ENCODE data around the gene NT5C3A.

GRCh38 chr7:33053721-33054120 lies 8.9 kb downstream of the NT5C3A start:
- no peak for TF ChIP-seq ZNF331 (CRISPR knock-in tag; IDR thresholded peaks at IDR 0.05; ENCODE audit: low read depth)
- no peak for TF ChIP-seq EZH2phosphoT487 (IDR thresholded peaks at IDR 0.05; ENCODE audit: unreplicated experiment)
- TF ChIP-seq, protein P1, sequence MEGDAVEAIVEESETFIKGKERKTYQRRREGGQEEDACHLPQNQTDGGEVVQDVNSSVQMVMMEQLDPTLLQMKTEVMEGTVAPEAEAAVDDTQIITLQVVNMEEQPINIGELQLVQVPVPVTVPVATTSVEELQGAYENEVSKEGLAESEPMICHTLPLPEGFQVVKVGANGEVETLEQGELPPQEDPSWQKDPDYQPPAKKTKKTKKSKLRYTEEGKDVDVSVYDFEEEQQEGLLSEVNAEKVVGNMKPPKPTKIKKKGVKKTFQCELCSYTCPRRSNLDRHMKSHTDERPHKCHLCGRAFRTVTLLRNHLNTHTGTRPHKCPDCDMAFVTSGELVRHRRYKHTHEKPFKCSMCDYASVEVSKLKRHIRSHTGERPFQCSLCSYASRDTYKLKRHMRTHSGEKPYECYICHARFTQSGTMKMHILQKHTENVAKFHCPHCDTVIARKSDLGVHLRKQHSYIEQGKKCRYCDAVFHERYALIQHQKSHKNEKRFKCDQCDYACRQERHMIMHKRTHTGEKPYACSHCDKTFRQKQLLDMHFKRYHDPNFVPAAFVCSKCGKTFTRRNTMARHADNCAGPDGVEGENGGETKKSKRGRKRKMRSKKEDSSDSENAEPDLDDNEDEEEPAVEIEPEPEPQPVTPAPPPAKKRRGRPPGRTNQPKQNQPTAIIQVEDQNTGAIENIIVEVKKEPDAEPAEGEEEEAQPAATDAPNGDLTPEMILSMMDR (conservative IDR thresholded peaks at IDR 0.05; ENCODE audit: low read depth in 2 of 2), result no peak
- TF ChIP-seq, protein P2, sequence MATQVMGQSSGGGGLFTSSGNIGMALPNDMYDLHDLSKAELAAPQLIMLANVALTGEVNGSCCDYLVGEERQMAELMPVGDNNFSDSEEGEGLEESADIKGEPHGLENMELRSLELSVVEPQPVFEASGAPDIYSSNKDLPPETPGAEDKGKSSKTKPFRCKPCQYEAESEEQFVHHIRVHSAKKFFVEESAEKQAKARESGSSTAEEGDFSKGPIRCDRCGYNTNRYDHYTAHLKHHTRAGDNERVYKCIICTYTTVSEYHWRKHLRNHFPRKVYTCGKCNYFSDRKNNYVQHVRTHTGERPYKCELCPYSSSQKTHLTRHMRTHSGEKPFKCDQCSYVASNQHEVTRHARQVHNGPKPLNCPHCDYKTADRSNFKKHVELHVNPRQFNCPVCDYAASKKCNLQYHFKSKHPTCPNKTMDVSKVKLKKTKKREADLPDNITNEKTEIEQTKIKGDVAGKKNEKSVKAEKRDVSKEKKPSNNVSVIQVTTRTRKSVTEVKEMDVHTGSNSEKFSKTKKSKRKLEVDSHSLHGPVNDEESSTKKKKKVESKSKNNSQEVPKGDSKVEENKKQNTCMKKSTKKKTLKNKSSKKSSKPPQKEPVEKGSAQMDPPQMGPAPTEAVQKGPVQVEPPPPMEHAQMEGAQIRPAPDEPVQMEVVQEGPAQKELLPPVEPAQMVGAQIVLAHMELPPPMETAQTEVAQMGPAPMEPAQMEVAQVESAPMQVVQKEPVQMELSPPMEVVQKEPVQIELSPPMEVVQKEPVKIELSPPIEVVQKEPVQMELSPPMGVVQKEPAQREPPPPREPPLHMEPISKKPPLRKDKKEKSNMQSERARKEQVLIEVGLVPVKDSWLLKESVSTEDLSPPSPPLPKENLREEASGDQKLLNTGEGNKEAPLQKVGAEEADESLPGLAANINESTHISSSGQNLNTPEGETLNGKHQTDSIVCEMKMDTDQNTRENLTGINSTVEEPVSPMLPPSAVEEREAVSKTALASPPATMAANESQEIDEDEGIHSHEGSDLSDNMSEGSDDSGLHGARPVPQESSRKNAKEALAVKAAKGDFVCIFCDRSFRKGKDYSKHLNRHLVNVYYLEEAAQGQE (IDR thresholded peaks at IDR 0.05; ENCODE audit: unreplicated experiment), result no peak
- TF ChIP-seq EZH2 (IDR thresholded peaks at IDR 0.05; ENCODE audit: low read depth, unreplicated experiment), result no peak
- TF ChIP-seq POLR2AphosphoS5 (IDR thresholded peaks at IDR 0.05; ENCODE audit: low read depth), result no peak
- no peak for TF ChIP-seq STAT1 (IDR thresholded peaks at IDR 0.05; ENCODE audit: unreplicated experiment)
- no peak for TF ChIP-seq JUNB (IDR thresholded peaks at IDR 0.05; ENCODE audit: unreplicated experiment)
- TF ChIP-seq, protein P3, sequence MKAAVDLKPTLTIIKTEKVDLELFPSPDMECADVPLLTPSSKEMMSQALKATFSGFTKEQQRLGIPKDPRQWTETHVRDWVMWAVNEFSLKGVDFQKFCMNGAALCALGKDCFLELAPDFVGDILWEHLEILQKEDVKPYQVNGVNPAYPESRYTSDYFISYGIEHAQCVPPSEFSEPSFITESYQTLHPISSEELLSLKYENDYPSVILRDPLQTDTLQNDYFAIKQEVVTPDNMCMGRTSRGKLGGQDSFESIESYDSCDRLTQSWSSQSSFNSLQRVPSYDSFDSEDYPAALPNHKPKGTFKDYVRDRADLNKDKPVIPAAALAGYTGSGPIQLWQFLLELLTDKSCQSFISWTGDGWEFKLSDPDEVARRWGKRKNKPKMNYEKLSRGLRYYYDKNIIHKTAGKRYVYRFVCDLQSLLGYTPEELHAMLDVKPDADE (IDR thresholded peaks at IDR 0.05), result no peak
- no peak for TF ChIP-seq CREB1 (CRISPR knock-in tag; IDR thresholded peaks at IDR 0.05; ENCODE audit: low read depth)
- no peak for TF ChIP-seq NANOG (IDR thresholded peaks at IDR 0.05; ENCODE audit: borderline replicate concordance)

Measured in GM23338 (cell line).